ENCODE results near the gene EXOC3L4.

EXOC3L4 gene

DNA sequence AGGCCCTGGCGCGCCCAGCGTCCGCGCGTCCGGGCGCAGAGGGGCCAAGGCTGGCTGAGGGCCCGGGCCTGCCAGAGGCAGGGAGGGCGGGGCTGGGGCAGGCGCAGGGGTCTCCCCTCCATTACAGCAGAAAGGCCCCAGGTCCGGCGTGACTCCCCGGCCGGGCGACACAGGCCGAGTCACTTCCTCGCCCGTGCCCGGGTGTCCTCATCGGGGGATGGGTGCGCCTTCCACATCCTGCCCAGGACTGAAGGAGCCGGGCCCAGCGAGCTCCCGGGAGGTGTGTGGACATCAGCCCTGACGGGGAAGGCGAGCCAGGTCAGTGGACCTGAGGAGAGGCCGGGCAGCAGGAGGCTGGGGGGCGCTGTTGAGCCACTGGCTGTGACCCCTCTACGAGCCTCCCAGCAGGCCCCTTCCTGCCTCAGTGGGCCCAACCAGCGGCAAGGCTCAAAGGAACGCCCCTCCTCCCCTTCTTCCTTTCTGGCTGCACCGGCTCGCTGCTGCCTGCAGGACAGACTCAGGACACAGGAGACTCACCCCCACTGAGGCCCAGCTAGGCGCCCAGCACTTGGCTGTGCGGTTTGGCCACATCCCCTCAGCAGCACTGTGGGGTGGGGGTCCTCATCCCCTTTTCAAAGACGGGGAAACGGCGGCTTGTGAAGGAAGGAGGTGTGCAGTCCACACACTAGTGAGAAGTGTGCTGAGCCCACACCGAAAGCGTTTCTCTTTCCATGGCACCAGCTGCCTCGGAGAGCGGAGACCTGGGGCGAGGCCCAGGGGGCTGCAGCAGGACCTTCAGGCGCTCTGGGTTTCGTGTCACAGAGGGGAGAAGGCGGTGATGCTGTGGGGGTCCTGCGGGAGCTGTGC is 29.3 kb downstream of the EXOC3L4 start:
- no peak for DNase-seq

DNA sequence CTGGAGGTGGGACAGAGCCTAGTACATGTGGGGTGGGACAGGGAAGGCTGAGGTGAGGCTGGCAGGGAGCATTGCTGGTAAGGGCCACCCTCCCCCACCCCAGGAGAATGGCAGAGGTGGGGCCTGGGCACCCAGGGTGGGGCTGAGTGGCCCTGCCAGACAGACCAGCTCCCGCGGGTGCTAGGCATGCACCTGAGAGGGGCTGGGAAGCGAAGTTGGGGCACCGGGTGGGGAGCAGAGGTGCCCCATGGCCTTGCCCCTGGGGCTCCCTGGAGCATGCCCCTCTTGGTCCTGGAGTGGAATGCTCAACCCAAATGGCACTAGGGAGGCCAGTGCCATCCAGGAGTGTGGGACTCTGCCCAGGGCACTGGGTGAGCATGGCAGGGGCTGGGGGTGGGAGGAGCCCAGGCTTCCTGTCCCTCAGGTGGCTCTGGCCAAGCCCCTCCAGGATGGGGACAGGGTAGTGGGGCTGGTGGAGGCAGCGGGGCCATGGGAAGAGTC is 30.0 kb downstream of the EXOC3L4 start:
- no peak for DNase-seq

DNA sequence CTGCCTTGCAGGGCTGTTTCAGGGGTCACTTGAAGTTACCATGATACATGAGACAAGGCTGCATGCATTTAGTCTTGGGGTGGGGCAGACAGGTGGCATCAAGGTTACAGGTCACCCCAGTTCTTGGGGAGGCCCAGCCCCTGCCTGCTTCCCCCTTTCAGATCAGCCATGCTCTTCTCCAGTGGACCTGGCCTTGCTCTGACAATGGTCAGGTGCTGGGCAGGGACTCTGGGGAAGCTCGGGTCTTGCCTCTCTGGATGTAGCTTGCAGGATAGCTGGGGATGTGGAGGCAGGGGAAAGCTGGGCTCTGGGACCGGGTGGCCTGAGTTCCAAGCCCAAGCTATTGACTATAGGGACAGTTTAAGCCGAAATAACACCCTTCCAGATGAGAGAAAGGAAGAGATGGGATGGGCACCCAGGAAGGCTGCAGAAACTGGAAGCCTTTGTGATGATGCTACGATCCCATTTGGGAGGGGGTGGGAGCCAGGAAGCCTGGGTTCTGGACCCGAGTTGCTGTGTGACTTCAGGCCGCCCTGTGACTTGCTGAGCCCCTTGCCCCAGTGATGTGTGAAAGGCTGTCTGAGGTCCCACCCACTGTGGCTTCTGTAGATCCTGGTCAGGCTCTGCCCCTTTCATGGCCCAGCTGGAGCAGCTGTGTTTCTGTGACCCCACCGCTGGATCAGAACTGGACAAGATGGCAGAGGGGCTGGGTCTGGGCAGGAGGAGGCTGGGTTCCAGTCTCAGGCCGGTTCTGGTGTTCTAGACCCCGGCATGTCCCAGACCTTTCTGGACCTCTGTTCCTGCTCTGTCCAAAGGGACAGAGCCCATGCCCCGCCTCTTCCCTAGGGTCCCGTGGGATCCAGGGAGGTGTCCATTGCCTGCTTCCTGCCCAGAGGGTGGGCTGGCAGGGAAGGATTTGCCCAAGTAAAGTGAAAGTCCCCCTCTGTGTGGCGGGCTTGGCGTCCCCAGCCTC is 30.9 kb downstream of the EXOC3L4 start:
- DNase-seq: no peak

DNA sequence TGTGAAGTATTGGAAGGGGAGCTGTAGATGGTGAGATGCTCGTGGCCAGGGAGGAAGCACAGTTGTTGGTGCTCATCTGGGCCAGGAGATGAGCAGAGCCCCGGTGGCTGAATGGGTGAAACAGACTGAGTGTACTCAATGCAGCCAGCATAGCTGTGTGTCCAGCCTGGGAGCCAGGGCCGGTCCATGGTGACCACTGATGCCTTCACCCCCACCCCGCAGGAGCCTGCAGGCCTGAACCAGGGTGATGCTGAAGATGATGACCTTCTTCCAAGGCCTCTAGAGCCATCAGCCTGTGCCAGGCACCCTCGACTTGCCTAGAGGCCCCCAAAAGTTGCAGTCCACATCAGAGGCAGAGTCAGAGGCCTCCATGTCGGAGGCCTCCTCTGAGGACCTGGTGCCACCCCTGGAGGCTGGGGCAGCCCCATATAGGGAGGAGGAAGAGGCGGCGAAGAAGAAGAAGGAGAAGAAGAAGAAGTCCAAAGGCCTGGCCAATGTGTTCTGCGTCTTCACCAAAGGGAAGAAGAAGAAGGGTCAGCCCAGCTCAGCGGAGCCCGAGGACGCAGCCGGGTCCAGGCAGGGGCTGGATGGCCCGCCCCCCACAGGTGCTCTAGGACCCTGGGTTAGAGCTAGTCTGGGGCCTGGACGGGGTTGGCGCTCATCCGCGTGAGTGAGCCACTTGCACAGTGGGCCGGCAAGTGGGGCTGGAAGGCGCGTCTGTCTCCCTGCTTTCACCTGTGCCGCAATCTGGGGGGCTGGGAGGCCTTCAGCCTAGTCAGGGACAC is 31.8 kb downstream of the EXOC3L4 start:
- no peak for DNase-seq

DNA sequence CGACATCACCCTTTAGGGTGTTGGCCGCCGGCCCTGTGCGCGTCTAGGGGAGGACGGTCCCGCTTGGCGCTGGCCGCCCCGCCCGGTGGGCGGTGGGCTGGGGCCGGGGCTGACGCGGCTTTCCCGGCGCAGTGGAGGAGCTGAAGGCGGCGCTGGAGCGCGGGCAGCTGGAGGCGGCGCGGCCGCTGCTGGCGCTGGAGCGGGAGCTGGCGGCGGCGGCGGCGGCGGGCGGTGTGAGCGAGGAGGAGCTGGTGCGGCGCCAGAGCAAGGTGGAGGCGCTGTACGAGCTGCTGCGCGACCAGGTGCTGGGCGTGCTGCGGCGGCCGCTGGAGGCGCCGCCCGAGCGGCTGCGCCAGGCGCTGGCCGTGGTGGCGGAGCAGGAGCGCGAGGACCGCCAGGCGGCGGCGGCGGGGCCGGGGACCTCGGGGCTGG is 32.4 kb downstream of the EXOC3L4 start:
- DNase-seq: no peak

DNA sequence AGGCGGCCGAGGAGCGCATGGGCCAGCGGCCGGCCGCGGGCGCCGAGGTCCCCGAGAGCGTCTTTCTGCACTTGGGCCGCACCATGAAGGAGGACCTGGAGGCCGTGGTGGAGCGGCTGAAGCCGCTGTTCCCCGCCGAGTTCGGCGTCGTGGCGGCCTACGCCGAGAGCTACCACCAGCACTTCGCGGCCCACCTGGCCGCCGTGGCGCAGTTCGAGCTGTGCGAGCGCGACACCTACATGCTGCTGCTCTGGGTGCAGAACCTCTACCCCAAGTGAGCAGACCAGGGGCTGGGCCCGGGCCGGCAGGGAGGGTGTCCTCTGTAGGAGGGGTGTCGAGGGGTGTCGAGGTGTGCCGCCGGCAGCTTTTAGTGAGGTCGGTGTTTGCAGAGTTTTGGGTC is 32.8 kb downstream of the EXOC3L4 start:
- no peak for DNase-seq

DNA sequence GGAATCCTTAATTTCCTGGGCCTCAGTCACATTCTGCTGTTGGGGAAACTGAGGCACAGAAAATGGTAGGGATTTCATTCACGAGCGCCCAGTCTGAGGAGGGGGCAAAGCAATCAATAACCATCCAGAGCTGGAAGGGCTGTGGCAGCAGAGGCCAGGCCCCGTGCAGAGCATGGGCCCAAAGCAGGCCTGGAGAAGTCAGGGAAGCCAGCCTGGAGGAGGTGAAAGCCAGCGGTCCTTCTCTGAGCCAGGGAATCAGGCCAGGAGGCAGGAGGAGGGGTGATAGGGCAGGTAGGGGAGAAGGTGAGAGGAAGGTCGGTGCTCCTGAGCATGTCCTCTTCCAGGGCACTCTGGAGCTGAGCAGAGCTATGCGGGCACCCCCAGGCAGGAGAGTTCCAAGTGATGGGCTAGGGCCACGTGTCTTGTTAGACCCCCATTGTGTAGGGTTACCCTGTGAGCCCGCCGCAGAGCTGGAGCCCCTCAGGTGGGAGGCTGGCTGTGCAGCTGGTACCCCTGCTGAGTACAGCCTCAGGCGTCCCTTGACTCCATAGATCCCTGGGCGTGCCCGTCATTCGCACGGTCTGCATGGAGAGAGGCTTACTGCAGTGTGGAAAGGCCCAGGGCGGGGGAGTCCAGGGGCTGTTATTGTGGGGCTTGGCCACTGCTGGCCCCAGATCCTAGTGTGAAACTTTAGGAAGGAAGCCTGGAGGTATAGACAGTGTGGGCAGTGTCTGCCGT is 33.5 kb downstream of the EXOC3L4 start:
- no peak for DNase-seq

DNA sequence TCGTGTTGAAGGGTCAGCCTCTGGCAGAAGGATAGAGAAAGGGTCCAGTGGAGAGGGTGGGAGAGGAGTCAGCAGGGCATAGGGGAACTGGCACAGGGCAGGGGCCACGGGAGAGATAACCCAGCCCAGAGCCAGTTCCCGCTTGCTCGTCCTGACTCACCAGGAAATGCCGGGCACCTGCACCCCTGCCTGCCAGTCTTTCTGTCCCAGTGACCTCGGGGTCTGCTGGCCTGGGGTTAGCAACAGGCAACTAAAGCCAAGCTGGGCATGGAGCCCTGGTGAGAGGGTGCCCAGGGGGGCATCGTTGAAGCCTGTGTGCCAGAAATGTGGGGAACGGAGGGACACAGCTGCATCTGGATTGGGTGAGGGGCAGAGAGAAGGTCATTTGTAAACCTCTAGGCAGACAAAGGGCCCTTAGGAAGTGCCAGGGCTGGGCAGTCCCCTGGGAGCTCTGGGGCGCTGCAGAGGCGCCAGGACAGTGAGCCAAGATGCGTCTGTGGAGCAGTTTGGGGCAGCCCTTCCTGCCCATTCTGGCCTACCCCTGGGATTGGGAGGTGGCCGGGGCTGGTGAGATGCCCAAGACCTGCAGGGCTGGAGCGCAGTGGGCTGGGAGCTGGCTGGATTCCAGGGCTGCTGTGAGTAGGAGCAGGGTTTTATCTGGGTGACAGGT is 34.2 kb downstream of the EXOC3L4 start:
- no peak for DNase-seq

DNA sequence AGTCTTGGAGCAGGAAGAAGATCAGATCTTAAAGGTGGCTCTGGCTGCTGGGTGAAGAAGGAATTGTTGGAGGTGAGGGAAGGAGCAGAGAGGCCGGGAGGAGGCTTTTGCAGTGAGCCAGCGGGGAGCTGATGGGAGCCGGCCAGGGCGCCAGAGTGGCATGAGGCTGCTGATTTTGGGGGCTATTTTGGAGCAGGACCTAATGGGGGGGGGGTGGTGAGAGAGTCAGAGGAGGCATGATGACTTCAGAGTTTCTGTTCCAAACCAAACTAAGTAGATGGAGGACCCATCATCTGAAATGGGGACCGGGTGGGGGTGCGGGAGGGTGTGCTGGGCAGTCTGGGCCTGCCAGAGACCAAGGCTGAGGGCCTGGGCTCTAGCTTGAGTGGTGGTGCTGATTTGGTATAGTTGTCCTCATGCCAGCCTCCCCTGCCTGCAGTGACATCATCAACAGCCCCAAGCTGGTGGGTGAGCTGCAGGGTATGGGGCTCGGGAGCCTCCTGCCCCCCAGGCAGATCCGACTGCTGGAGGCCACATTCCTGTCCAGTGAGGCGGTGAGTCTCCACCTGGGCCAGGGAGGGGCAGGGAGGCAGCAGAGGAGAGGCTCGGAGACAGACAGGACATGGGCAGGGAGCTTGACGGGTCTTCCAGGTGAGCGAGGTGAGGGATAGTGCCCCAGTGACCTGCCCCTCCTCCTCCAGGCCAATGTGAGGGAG is 34.9 kb downstream of the EXOC3L4 start:
- DNase-seq: no peak

DNA sequence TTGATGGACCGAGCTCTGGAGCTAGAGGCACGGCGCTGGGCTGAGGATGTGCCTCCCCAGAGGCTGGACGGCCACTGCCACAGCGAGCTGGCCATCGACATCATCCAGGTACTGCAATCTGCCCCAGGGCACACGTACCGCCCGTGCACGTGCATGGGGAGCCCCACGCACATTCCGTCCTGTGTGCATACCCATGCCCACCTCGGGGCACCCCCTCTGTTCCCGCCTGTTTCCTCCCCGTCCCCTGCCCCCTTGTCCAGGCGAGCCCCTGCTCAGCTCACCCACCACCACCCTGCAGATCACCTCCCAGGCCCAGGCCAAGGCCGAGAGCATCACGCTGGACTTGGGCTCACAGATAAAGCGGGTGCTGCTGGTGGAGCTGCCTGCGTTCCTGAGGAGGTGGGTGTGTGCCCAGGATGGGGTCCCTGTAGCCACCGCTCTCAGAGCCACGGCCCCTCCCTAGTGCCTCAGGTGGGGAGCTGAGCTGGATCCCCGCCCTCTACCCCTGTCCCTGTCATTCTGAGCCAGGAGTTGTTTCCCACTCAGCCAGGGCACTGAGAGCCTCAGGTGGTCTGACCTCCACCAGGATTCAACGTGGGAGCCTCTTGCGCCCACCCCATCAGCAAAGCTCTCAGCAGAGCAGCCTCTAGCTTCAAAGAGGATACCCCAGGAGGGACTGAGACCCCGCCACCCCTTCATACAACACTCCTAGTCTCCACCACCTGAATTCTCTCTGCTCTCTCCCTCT is 35.7 kb downstream of the EXOC3L4 start:
- DNase-seq: no peak

DNA sequence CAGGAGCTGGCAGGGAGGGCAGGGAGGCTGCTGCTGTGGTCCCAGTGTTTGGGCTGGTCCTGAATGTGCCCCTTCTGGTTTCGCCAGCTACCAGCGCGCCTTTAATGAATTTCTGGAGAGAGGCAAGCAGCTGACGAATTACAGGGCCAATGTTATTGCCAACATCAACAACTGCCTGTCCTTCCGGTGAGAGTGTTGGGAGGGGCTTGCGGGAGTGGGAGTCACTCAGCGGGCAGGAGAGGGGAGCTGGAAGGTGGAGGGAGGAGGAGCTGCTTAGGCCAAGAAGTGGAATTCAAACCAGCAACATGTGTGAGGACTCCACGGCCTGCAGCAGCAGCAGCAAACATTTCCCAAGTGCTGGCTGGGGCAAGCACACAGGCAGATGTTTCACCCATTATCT is 36.4 kb downstream of the EXOC3L4 start:
- DNase-seq: no peak

DNA sequence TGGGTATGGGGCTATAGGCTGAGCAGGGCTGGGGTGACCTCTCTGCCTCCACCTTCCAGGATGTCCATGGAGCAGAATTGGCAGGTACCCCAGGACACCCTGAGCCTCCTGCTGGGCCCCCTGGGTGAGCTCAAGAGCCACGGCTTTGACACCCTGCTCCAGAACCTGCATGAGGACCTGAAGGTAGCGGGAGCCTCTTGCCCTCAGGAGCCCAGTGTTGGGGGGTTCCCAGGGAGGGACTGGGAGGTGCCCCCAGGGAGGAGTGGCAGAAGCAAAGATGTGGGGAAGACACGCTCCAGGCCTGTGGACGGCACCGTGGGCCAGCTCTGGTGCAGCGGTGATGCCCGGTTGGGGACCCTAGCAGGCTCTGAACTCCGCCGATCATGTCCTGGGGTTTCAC is 37.1 kb downstream of the EXOC3L4 start:
- DNase-seq: no peak

DNA sequence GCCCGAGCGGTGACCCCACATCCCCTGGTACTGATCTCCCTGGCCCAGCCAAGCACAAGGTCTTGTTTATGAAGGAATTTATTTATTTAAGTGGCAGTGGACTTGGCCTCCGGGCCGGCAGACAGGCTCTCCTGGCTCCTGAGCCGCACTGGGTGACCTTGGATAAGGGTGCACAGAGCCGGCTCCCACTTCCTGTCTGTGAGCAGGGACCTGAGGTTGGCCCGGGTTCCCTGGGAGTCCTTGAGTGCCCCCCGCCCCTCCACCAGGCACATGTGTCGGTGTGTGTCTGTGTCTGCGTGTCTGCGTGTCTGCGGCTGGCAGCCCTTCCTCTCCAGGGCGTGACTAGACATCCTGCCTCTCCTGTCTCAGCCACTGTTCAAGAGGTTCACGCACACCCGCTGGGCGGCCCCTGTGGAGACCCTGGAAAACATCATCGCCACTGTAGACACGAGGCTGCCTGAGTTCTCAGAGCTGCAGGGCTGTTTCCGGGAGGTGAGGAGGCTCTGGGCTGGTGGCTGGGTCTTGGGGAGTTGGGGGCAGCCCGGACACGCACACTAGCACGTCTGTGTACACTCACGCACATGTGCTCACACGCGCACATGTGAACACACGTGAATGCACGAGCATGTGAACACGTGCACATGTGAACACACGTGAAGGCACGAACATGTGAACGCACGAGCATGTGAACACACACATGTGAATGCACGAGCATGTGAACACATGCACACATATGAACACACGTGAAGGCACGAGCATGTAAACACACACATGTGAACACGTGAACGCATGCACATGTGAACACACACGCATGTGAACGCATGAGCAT is 38.1 kb downstream of the EXOC3L4 start:
- DNase-seq: no peak

DNA sequence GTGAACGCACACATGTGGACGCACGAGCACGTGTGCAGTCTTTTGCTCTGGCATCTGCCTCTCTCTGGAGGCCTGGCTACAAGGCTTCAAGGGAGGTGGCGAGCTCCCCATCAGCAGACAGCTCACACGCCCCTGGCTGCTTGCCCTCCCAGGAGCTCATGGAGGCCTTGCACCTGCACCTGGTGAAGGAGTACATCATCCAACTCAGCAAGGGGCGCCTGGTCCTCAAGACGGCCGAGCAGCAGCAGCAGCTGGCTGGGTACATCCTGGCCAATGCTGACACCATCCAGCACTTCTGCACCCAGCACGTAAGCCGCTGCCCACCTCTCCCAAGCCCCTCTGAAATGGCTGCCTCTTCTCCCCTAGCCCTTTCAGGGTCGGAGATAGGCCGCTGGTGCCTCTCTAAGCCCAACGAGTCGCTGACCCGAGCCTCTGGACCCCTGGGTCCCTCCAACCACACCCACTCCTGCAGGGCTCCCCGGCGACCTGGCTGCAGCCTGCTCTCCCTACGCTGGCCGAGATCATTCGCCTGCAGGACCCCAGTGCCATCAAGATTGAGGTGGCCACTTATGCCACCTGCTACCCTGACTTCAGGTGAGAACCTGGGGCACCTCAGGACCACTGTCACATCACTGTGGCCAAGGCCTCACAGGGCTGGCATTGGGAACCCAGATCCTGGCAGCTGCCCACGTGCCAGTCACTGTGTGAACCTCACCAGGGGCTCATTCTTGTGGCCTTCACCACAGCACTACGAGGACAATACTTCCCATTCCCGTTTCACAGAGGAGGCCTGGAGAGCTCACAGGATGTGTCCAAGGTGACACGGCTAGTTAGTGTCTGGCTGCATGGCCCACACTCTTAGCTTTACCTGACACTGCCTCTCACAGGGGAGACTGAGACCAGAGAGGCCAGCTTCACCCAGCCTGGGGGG is 39.0 kb downstream of the EXOC3L4 start:
- DNase-seq: no peak

DNA sequence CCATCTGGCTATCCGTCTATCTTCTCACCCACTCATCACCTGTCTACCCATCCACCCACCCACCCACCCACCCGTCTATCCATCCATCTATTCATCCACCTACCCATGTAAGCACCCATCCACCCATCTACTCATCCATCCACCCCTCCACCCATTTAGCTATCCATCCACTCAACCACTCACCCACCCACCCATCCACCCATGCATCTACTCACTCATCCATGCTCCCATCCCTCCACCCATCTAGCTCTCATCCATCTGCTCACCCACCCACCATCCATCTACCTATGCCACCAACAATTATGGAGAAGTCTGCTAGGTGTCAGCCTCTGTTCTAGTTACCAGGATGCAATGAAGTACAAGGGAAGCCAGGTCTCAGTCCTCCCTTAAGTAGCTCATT is 39.9 kb downstream of the EXOC3L4 start:
- DNase-seq: no peak

DNA sequence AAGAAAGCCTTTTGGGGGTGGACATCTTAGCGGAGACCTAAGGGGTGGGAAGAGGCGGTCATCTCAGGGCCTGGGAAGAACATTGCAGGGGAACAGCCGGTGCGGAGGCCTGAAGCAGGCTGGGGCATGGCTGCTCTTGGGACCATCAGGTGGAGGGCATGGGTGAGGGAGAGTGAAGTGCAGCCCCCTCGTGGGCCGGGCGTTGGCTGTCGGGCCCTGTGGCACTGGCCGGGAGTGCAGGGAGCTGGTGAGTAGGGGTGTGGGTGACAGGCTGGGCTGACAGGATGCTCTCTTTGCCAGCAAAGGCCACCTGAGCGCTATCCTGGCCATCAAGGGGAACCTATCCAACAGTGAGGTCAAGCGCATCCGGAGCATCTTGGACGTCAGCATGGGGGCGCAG is 40.4 kb downstream of the EXOC3L4 start:
- DNase-seq: no peak

DNA sequence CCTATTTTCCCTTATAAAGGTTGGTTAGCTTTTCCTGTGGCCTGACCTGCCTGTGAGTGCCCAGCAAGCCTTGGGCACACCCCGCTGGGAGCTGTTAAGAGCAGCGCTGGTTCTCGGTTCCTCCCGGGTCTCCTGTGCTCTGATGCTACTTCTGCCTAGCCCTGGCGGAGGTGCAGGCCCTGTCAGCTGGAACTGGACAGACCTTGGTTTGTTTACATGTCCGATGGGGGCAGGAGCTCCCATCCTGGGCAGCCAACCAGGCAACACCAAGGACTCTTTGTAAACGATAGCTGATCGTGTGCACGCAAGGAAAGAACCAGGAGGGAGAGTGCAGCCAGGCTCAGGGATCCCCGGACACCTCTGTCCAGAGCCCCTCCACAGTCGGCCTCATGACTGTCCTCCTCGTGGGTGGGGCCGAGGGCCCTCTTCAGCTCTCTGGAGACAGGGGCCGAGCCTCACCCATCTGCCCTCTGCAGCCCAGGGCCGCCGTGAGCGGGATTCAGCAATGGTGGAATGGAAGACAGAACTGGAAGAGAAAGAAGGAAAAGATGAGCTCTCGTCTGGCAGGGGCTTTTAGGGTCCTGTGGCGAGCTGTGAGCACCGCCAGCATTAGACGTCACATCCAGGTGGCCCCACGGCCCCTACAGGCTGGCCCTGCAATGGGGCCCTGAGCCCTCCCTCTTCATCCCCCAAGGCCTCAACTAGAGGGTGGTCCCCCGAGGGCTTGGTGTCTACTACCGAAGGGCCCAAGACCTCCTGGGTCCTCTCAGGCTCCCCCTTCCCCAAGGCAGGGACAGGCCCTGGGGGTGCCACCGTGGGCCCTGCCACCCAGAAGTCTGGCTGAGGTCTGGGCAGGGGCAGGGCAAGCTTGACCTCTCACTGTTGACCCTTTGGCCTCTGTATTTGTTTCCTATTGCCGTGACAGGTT is 41.1 kb downstream of the EXOC3L4 start:
- DNase-seq: no peak
